Vagina (tissue), 2 donors: ENCODE data around the gene PRSS58.

Experiments
- CTCF ChIP-seq, 3 experiments: fragments of 450-650 bp in 2 of 3; fragments of 200-600 bp in 1 of 3; sonication (generic) in 1 of 3; IDR thresholded peaks; one replicate each; pipeline ENCODE4 v1.5.1; 2017 to 2019; ENCODE audit warnings: antibody characterized with exemption in 3 of 3, mild to moderate bottlenecking in 2 of 3, moderate library complexity in 2 of 3
- POLR2A ChIP-seq, 2 donors: fragments of 450-650 bp; IDR thresholded peaks; one replicate each; pipeline ENCODE4 v1.6.1; 2017; ENCODE audit warnings: antibody characterized with exemption in 2 of 2, mild to moderate bottlenecking in 2 of 2, moderate library complexity in 2 of 2

- no peak for TF ChIP-seq CTCF (IDR thresholded peaks at IDR 0.05)
- TF ChIP-seq POLR2A (IDR thresholded peaks at IDR 0.05) = no peak
Measured at GRCh38 chr7:142240546-142240945, 17.3 kb downstream of the PRSS58 start.
